Glutamatergic neuron (in vitro differentiated cells): ENCODE results near the gene NRTN. TPM values are rescaled to one million over a fixed set of nuclear protein-coding genes. Genes with fewer than 3 reads are reported as not detected.

ENCODE experiments used
- DNase-seq: peaks from one replicate; pipeline ENCODE4 v3.0.0; 2022
- H3K27ac Mint-ChIP-seq: one replicate; pipeline ENCODE4 v1.8.0; 2020; ENCODE audit warnings: mild to moderate bottlenecking, mixed read lengths, inconsistent platforms; ENCODE audit not compliant: unreplicated experiment
- H3K27me3 Mint-ChIP-seq: one replicate; pipeline ENCODE4 v1.8.0; 2020; ENCODE audit warnings: mild to moderate bottlenecking, moderate library complexity, mixed read lengths, inconsistent platforms; ENCODE audit not compliant: unreplicated experiment
- H3K36me3 Mint-ChIP-seq: one replicate; pipeline ENCODE4 v1.8.0; 2020; ENCODE audit warnings: mild to moderate bottlenecking, mixed read lengths, inconsistent platforms; ENCODE audit not compliant: unreplicated experiment
- H3K4me1 Mint-ChIP-seq: one replicate; pipeline ENCODE4 v1.8.0; 2020; ENCODE audit warnings: mild to moderate bottlenecking, low read depth, mixed read lengths, inconsistent platforms; ENCODE audit not compliant: unreplicated experiment
- H3K4me3 Mint-ChIP-seq: one replicate; pipeline ENCODE4 v1.8.0; 2020; ENCODE audit warnings: mild to moderate bottlenecking, mixed read lengths, inconsistent platforms; ENCODE audit not compliant: unreplicated experiment
- H3K9me3 Mint-ChIP-seq: one replicate; pipeline ENCODE4 v1.8.0; 2020; ENCODE audit warnings: mild to moderate bottlenecking, moderate library complexity, mixed read lengths, inconsistent platforms; ENCODE audit not compliant: unreplicated experiment
- total RNA-seq: library from RNA; stranded (reverse); fragmentation: NEBNext Ultra II Directional; extraction: Animal tissue kit (Norgen Biotek cat#: 25700); gene quantifications from one replicate; pipeline ENCODE4 v1.2.1, GENCODE V29; 2021; ENCODE audit not compliant: unreplicated experiment
- TF ChIP-seq, protein P1 (sequence below): fragments of 200-600 bp; sonication (generic); IDR thresholded peaks from one replicate; pipeline ENCODE4 v1.5.0; 2021; ENCODE audit not compliant: partially characterized antibody, unreplicated experiment

NRTN gene
- total RNA-seq, 1 donor from 2014 or later, result 1.2 TPM

- Mint-ChIP-seq H3K27ac (no peak overlapping the region), H3K27me3 (peaks cover 6% of the 10 kb centered on the region), H3K9me3 (peaks cover 5% of the 10 kb centered on the region), H3K36me3 (peaks cover 1% of the 10 kb centered on the region), H3K4me1 (peaks cover under 1% of the 10 kb centered on the region), H3K4me3 (no peak overlapping the region)
- no peak for DNase-seq
- TF ChIP-seq, protein P1, sequence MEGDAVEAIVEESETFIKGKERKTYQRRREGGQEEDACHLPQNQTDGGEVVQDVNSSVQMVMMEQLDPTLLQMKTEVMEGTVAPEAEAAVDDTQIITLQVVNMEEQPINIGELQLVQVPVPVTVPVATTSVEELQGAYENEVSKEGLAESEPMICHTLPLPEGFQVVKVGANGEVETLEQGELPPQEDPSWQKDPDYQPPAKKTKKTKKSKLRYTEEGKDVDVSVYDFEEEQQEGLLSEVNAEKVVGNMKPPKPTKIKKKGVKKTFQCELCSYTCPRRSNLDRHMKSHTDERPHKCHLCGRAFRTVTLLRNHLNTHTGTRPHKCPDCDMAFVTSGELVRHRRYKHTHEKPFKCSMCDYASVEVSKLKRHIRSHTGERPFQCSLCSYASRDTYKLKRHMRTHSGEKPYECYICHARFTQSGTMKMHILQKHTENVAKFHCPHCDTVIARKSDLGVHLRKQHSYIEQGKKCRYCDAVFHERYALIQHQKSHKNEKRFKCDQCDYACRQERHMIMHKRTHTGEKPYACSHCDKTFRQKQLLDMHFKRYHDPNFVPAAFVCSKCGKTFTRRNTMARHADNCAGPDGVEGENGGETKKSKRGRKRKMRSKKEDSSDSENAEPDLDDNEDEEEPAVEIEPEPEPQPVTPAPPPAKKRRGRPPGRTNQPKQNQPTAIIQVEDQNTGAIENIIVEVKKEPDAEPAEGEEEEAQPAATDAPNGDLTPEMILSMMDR, result no peak
Measured at GRCh38 chr19:5795382-5795919, 9.4 kb upstream of the NRTN start.

DNA sequence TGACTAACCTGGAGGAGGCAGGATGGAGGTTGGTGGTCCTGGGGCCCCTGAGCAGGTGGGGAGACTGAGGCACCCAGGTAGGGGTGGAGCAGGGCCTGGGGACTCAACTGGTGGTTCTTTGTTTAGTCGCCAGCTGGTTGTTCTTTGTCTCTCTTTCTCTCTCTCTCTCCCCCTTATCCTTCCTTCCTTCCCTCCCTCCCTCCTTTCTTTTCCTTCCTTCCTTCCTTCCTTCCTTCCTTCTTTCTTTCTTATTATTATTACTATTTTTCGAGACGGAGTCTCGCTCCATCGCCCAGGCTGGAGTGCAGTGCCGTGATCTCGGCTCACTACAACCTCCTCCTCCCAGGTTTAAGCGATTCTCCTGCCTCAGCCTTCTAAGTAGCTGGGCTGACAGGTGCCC, 6.6 kb upstream of the NRTN start:
- peaks cover 2% of the 10 kb centered on the region for H3K9me3 Mint-ChIP-seq
- TF ChIP-seq, protein P1, result no peak
- no peak for DNase-seq
- no peak overlapping the region for H3K4me3 Mint-ChIP-seq
- H3K27ac Mint-ChIP-seq, result no peak overlapping the region
- no peaks in the 10 kb centered on the region for H3K36me3 Mint-ChIP-seq
- peaks cover 6% of the 10 kb centered on the region for H3K4me1 Mint-ChIP-seq
- H3K27me3 Mint-ChIP-seq, result peaks cover 5% of the 10 kb centered on the region

- peaks cover 2% of the 10 kb centered on the region for H3K9me3 Mint-ChIP-seq
- no peaks in the 10 kb centered on the region for H3K36me3 Mint-ChIP-seq
- no peak overlapping the region for H3K27ac Mint-ChIP-seq
- DNase-seq, result no peak
- TF ChIP-seq, protein P1, result no peak
- H3K27me3 Mint-ChIP-seq, result peaks cover 11% of the 10 kb centered on the region
- peaks cover 7% of the 10 kb centered on the region for H3K4me1 Mint-ChIP-seq
- no peak overlapping the region for H3K4me3 Mint-ChIP-seq
Measured at GRCh38 chr19:5799247-5800241, 5.3 kb upstream of the NRTN start.

GRCh38 chr19:5800361-5801270, 4.3 kb upstream of the NRTN start:
- peaks cover 13% of the 10 kb centered on the region for H3K27me3 Mint-ChIP-seq
- H3K4me1 Mint-ChIP-seq, result peaks cover 7% of the 10 kb centered on the region
- no peaks in the 10 kb centered on the region for H3K36me3 Mint-ChIP-seq
- TF ChIP-seq, protein P1, result no peak
- DNase-seq, result no peak
- H3K9me3 Mint-ChIP-seq, result peaks cover 2% of the 10 kb centered on the region
- no peak overlapping the region for H3K4me3 Mint-ChIP-seq
- no peak overlapping the region for H3K27ac Mint-ChIP-seq
